ENCODE data around the gene ELOA2. TPM values are rescaled to one million over a fixed set of nuclear protein-coding genes. Genes with fewer than 3 reads are reported as not detected.
"Not testable (repeated sequence)": the region's sequence is repeated elsewhere in the genome, so short reads cannot be mapped to it uniquely, and the experiment has no call there.

Gene ELOA2
- not detected in 2 replicates for total RNA-seq (2014; rRNA removed; shearing (Covaris generic))

- DNase-seq (ENCODE audit: low spot score), result no peak
- in situ Hi-C loops (cut with HindIII; ENCODE audit: low sequenced_read_pairs), result no loop called here
Measured at GRCh38 chr18:47035156-47035671, at the start of gene ELOA2. Gene ELOA2, minus strand, starts transcription at chr18:47035621. Its CDS starts 357 bp downstream, at chr18:47035264.

GRCh38 chr18:47081578-47081977 lies 46.2 kb upstream of the ELOA2 start:
- no peak for DNase-seq (ENCODE audit: low spot score)

GRCh38 chr18:47080872-47081271 lies 45.5 kb upstream of the ELOA2 start:
- in situ Hi-C loops (cut with HindIII; ENCODE audit: low sequenced_read_pairs), result no loop called here
- no peak for DNase-seq (ENCODE audit: low spot score)

More at GRCh38 chr18:47081578-47081977, 46.2 kb upstream of the ELOA2 start:
- in situ Hi-C loops (cut with HindIII; ENCODE audit: low sequenced_read_pairs), result no loop called here

- in situ Hi-C loops (cut with HindIII; ENCODE audit: low sequenced_read_pairs), result no loop called here
- no peak for DNase-seq (ENCODE audit: low spot score)
Measured at GRCh38 chr18:47077111-47077510, 41.7 kb upstream of the ELOA2 start.

- in situ Hi-C loops (cut with HindIII; ENCODE audit: low sequenced_read_pairs), result no loop called here
- DNase-seq (ENCODE audit: low spot score), result no peak
Measured at GRCh38 chr18:47075098-47075883, 39.9 kb upstream of the ELOA2 start.

- DNase-seq (ENCODE audit: low spot score), result no peak
- in situ Hi-C loops (cut with HindIII; ENCODE audit: low sequenced_read_pairs), result no loop called here
Measured at GRCh38 chr18:47067648-47068047, 32.2 kb upstream of the ELOA2 start.

- in situ Hi-C loops (cut with HindIII; ENCODE audit: low sequenced_read_pairs), result no loop called here
- no peak for DNase-seq (ENCODE audit: low spot score)
Measured at GRCh38 chr18:47063096-47063495, 27.7 kb upstream of the ELOA2 start.

GRCh38 chr18:47062471-47062870 lies 27.1 kb upstream of the ELOA2 start:
- DNase-seq (ENCODE audit: low spot score), result no peak
- in situ Hi-C loops (cut with HindIII; ENCODE audit: low sequenced_read_pairs), result no loop called here

- DNase-seq (ENCODE audit: low spot score), result no peak
- in situ Hi-C loops (cut with HindIII; ENCODE audit: low sequenced_read_pairs), result no loop called here
Measured at GRCh38 chr18:47054369-47054768, 18.9 kb upstream of the ELOA2 start.

GRCh38 chr18:47050468-47050867 lies 15.0 kb upstream of the ELOA2 start:
- in situ Hi-C loops (cut with HindIII; ENCODE audit: low sequenced_read_pairs), result no loop called here
- peak; percentile 59 for DNase-seq (ENCODE audit: low spot score)

- DNase-seq (ENCODE audit: low spot score), result no peak
- in situ Hi-C loops (cut with HindIII; ENCODE audit: low sequenced_read_pairs), result no loop called here
Measured at GRCh38 chr18:47040982-47041381, 5.6 kb upstream of the ELOA2 start.

- no peak for DNase-seq (ENCODE audit: low spot score)
- in situ Hi-C loops (cut with HindIII; ENCODE audit: low sequenced_read_pairs), result no loop called here
Measured at GRCh38 chr18:47036927-47037578, 1.6 kb upstream of the ELOA2 start.

- DNase-seq (ENCODE audit: low spot score), result peak; percentile 37
- in situ Hi-C loops (cut with HindIII; ENCODE audit: low sequenced_read_pairs), result no loop called here
Measured at GRCh38 chr18:47036298-47036874, 965 bp upstream of the ELOA2 start.

GRCh38 chr18:47034591-47034990 lies 830 bp downstream of the ELOA2 start:
- in situ Hi-C loops (cut with HindIII; ENCODE audit: low sequenced_read_pairs); DNase-seq (ENCODE audit: low spot score): not testable (repeated sequence)

- DNase-seq (ENCODE audit: low spot score), result no peak
- in situ Hi-C loops (cut with HindIII; ENCODE audit: low sequenced_read_pairs), result no loop called here
Measured at GRCh38 chr18:47032945-47033344, 2.5 kb downstream of the ELOA2 start.

- DNase-seq (ENCODE audit: low spot score); in situ Hi-C loops (cut with HindIII; ENCODE audit: low sequenced_read_pairs): not testable (repeated sequence)
Measured at GRCh38 chr18:47030887-47031286, 4.5 kb downstream of the ELOA2 start.

GRCh38 chr18:47029684-47030353 lies 5.6 kb downstream of the ELOA2 start:
- DNase-seq (ENCODE audit: low spot score); in situ Hi-C loops (cut with HindIII; ENCODE audit: low sequenced_read_pairs): not testable (repeated sequence)

- in situ Hi-C loops (cut with HindIII; ENCODE audit: low sequenced_read_pairs); DNase-seq (ENCODE audit: low spot score): not testable (repeated sequence)
Measured at GRCh38 chr18:47028738-47029137, 6.7 kb downstream of the ELOA2 start.

- DNase-seq (ENCODE audit: low spot score); in situ Hi-C loops (cut with HindIII; ENCODE audit: low sequenced_read_pairs): not testable (repeated sequence)
Measured at GRCh38 chr18:47025557-47026174, 9.8 kb downstream of the ELOA2 start.

All from G401 (cell line).